ENCODE data around the gene STXBP3.

DNA sequence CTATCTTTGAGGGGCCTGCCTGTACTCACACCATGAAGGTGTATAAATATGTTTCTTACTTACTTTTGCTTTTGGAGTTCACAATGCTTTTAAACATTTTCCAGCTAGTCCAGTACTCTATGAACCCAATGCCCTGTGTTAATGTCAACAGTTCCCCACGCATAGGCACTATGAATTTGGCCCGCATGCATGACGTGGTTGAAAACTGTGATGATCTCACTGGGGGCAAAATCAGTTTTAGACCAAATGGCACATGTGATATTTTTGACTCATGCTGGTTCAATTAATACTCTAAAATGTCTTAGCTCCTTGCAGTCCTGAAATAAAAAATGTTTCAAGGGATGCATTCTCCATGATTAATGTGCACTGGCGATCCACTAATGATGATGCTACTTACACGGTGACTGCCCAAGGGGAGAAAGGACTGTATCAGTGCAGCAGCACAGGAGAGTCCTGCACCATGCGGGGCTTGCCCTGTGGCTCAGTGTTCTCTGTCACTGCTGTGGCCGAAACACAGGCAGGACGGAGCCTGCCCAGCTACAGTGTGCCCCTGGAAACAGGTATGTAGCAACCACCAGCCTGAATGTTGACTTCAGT is 18.0 kb upstream of the STXBP3 start:
- TF ChIP-seq, protein P1, sequence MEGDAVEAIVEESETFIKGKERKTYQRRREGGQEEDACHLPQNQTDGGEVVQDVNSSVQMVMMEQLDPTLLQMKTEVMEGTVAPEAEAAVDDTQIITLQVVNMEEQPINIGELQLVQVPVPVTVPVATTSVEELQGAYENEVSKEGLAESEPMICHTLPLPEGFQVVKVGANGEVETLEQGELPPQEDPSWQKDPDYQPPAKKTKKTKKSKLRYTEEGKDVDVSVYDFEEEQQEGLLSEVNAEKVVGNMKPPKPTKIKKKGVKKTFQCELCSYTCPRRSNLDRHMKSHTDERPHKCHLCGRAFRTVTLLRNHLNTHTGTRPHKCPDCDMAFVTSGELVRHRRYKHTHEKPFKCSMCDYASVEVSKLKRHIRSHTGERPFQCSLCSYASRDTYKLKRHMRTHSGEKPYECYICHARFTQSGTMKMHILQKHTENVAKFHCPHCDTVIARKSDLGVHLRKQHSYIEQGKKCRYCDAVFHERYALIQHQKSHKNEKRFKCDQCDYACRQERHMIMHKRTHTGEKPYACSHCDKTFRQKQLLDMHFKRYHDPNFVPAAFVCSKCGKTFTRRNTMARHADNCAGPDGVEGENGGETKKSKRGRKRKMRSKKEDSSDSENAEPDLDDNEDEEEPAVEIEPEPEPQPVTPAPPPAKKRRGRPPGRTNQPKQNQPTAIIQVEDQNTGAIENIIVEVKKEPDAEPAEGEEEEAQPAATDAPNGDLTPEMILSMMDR (IDR thresholded peaks at IDR 0.05; ENCODE audit: poor library complexity), result no peak
- TF ChIP-seq EZH2 (IDR thresholded peaks at IDR 0.05; ENCODE audit: borderline replicate concordance), result no peak

All from hepatocyte (in vitro differentiated cells).